H1 (cell line): ENCODE results near the gene PRIMA1. TPM values are rescaled to one million over a fixed set of nuclear protein-coding genes. Genes with fewer than 3 reads are reported as not detected.

Experiments
- BCL11A ChIP-seq, 2 experiments: IDR thresholded peaks; one replicate each; pipeline ENCODE4 v1.6.1; 2011; ENCODE audit warnings: low read depth in 2 of 2, low read length in 2 of 2, mild to moderate bottlenecking in 2 of 2
- KDM5A ChIP-seq: fragments of 200-600 bp; IDR thresholded peaks from 2 replicates; pipeline ENCODE4 v1.7.1; 2012; ENCODE audit warnings: mild to moderate bottlenecking, low read length, inconsistent platforms, mixed read lengths
- PHF8 ChIP-seq: fragments of 200-600 bp; sonication (generic); conservative IDR thresholded peaks from 2 replicates; pipeline ENCODE4 v1.7.1; 2012; ENCODE audit warnings: low read depth, mild to moderate bottlenecking, inconsistent platforms, low read length, moderate library complexity
- SIN3A ChIP-seq, 2 experiments: IDR thresholded peaks in 1 of 2; conservative IDR thresholded peaks in 1 of 2; 2 replicates each; pipeline ENCODE4 v1.6.1; 2011 to 2012; ENCODE audit warnings: low read length in 2 of 2, improper control_type of control experiment in 1 of 2, low read depth in 1 of 2, mild to moderate bottlenecking in 1 of 2
- SIX5 ChIP-seq: IDR thresholded peaks from 2 replicates; pipeline ENCODE4 v1.6.1; 2011; ENCODE audit warnings: mild to moderate bottlenecking, low read depth, low read length
- SP4 ChIP-seq: IDR thresholded peaks from 2 replicates; pipeline ENCODE4 v1.6.1; 2012; ENCODE audit warnings: low read length, inconsistent platforms
- polyA plus RNA-seq, 7 experiments: library from polyadenylated mRNA; depleted of rRNA in 3 of 7; stranded (reverse) in 5 of 7; unstranded in 2 of 7; fragments of >200 nt in 5 of 7; fragments of 200-250 nt in 2 of 7; gene quantifications; 1 replicate in 5 of 7; 2 replicates in 1 of 7; 4 replicates in 1 of 7; pipeline versions ENCODE4 v1.2.1 to v1.2.3, GENCODE V29; 2011 to 2013; ENCODE audit warnings: missing spikeins in 2 of 7, mixed read lengths in 2 of 7
- total RNA-seq: library from RNA; stranded (reverse); fragmentation: NEBNext Ultra II Directional; extraction: Animal tissue kit (Norgen Biotek cat#: 25700); gene quantifications from 2 replicates; pipeline ENCODE4 v1.2.1, GENCODE V29; 2021
- TF ChIP-seq, protein P1 (sequence below): fragments of 300-600 bp; sonication (generic); IDR thresholded peaks from 2 replicates; pipeline ENCODE4 v1.7.1; 2012; ENCODE audit warnings: low read length, moderate library complexity, mild to moderate bottlenecking, inconsistent platforms; ENCODE audit not compliant: insufficient replicate concordance

PRIMA1 gene
- total and polyA plus RNA-seq, 2 of the 8 experiments (the other 6 are each of a cell fraction or from before 2014, with no cell fraction given) = 2.8 to 4.5 TPM

DNA sequence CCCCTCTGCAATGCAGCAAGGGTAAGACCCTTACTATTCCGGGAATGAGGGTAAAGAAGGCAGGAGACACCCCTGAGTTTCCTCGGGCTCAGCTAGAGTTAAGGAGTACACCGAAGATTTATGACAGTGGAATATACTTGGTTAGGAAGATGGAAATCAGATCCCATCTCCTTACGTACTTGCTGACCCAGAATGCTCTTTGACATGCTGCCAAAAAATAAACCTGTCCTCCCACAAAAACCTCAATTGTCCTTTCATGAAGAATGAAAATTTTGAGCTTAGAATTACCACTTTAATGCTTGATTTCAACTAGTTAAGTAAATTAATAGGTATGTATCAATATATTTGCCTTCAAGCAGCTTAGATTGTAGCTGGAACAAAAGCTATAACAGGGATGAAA is 99.5 kb downstream of the PRIMA1 start (continued):
- TF ChIP-seq, protein P1, sequence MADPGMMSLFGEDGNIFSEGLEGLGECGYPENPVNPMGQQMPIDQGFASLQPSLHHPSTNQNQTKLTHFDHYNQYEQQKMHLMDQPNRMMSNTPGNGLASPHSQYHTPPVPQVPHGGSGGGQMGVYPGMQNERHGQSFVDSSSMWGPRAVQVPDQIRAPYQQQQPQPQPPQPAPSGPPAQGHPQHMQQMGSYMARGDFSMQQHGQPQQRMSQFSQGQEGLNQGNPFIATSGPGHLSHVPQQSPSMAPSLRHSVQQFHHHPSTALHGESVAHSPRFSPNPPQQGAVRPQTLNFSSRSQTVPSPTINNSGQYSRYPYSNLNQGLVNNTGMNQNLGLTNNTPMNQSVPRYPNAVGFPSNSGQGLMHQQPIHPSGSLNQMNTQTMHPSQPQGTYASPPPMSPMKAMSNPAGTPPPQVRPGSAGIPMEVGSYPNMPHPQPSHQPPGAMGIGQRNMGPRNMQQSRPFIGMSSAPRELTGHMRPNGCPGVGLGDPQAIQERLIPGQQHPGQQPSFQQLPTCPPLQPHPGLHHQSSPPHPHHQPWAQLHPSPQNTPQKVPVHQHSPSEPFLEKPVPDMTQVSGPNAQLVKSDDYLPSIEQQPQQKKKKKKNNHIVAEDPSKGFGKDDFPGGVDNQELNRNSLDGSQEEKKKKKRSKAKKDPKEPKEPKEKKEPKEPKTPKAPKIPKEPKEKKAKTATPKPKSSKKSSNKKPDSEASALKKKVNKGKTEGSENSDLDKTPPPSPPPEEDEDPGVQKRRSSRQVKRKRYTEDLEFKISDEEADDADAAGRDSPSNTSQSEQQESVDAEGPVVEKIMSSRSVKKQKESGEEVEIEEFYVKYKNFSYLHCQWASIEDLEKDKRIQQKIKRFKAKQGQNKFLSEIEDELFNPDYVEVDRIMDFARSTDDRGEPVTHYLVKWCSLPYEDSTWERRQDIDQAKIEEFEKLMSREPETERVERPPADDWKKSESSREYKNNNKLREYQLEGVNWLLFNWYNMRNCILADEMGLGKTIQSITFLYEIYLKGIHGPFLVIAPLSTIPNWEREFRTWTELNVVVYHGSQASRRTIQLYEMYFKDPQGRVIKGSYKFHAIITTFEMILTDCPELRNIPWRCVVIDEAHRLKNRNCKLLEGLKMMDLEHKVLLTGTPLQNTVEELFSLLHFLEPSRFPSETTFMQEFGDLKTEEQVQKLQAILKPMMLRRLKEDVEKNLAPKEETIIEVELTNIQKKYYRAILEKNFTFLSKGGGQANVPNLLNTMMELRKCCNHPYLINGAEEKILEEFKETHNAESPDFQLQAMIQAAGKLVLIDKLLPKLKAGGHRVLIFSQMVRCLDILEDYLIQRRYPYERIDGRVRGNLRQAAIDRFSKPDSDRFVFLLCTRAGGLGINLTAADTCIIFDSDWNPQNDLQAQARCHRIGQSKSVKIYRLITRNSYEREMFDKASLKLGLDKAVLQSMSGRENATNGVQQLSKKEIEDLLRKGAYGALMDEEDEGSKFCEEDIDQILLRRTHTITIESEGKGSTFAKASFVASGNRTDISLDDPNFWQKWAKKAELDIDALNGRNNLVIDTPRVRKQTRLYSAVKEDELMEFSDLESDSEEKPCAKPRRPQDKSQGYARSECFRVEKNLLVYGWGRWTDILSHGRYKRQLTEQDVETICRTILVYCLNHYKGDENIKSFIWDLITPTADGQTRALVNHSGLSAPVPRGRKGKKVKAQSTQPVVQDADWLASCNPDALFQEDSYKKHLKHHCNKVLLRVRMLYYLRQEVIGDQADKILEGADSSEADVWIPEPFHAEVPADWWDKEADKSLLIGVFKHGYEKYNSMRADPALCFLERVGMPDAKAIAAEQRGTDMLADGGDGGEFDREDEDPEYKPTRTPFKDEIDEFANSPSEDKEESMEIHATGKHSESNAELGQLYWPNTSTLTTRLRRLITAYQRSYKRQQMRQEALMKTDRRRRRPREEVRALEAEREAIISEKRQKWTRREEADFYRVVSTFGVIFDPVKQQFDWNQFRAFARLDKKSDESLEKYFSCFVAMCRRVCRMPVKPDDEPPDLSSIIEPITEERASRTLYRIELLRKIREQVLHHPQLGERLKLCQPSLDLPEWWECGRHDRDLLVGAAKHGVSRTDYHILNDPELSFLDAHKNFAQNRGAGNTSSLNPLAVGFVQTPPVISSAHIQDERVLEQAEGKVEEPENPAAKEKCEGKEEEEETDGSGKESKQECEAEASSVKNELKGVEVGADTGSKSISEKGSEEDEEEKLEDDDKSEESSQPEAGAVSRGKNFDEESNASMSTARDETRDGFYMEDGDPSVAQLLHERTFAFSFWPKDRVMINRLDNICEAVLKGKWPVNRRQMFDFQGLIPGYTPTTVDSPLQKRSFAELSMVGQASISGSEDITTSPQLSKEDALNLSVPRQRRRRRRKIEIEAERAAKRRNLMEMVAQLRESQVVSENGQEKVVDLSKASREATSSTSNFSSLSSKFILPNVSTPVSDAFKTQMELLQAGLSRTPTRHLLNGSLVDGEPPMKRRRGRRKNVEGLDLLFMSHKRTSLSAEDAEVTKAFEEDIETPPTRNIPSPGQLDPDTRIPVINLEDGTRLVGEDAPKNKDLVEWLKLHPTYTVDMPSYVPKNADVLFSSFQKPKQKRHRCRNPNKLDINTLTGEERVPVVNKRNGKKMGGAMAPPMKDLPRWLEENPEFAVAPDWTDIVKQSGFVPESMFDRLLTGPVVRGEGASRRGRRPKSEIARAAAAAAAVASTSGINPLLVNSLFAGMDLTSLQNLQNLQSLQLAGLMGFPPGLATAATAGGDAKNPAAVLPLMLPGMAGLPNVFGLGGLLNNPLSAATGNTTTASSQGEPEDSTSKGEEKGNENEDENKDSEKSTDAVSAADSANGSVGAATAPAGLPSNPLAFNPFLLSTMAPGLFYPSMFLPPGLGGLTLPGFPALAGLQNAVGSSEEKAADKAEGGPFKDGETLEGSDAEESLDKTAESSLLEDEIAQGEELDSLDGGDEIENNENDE = no peak
- TF ChIP-seq SIX5 = no peak
- TF ChIP-seq PHF8 = no peak
- no peak for TF ChIP-seq KDM5A
- TF ChIP-seq SP4 = no peak
- TF ChIP-seq SIN3A (conservative IDR thresholded peaks at IDR 0.05 in 1 of 2, IDR thresholded peaks at IDR 0.05 in 1 of 2; ENCODE audit: low read depth in 1 of 2, low read length in 2 of 2) = no peak
- TF ChIP-seq BCL11A (IDR thresholded peaks at IDR 0.05; ENCODE audit: low read depth in 2 of 2, low read length in 2 of 2) = no peak
